Breast epithelium (tissue), 3 donors: Measurements from ENCODE around the gene MFSD1.

Experiments used
- POLR2A ChIP-seq: fragments of 450-650 bp; IDR thresholded peaks from one replicate; pipeline ENCODE4 v1.6.1; 2016; ENCODE audit warnings: antibody characterized with exemption, mild to moderate bottlenecking, moderate library complexity
- TF ChIP-seq, protein P1 (sequence below), 3 donors: fragments of 450-650 bp; IDR thresholded peaks; one replicate each; pipeline ENCODE4 v1.5.1; 2016 to 2017; ENCODE audit warnings: antibody characterized with exemption in 3 of 3, mild to moderate bottlenecking in 3 of 3, moderate library complexity in 3 of 3

DNA sequence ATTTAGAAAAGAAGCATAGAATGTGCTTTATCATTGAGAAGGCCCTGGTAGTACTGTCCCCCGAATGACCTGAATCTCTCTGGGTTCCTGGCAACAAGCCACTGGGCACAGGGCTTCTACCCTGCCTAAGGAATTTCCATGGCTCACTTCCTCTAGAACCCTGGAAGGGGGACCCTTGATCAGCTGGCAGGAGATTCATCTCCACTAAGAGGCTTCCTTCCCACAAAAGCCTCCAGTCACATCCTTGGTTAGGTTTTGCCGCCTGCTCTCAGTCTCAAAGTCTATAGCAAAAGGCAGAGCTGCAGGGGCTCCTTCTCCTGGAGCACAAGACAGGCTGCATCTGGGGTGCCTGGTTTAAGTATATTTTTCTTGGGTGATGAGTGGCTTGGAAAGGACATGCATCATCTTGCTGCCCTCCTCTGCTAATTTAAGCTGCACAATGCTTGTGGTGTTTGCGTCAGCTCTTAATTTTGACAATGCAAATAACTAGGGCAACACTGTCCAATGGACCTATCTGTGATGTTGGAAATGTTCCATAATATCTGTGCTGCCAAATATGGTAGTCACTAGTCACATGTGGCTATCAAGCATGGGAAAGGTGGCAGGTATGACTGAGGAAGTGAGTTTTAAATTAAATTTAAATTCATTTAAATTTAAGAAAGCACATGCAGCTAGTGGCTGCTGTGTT lies 36.2 kb upstream of the MFSD1 start:
- TF ChIP-seq, protein P1, sequence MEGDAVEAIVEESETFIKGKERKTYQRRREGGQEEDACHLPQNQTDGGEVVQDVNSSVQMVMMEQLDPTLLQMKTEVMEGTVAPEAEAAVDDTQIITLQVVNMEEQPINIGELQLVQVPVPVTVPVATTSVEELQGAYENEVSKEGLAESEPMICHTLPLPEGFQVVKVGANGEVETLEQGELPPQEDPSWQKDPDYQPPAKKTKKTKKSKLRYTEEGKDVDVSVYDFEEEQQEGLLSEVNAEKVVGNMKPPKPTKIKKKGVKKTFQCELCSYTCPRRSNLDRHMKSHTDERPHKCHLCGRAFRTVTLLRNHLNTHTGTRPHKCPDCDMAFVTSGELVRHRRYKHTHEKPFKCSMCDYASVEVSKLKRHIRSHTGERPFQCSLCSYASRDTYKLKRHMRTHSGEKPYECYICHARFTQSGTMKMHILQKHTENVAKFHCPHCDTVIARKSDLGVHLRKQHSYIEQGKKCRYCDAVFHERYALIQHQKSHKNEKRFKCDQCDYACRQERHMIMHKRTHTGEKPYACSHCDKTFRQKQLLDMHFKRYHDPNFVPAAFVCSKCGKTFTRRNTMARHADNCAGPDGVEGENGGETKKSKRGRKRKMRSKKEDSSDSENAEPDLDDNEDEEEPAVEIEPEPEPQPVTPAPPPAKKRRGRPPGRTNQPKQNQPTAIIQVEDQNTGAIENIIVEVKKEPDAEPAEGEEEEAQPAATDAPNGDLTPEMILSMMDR (IDR thresholded peaks at IDR 0.05) = no peak
- no peak for TF ChIP-seq POLR2A
